H9 (cell line): ENCODE measurements around the gene TPT1. TPM values are rescaled to one million over a fixed set of nuclear protein-coding genes. Genes with fewer than 3 reads are reported as not detected.

ENCODE experiments used
- DNase-seq: peaks from one replicate; pipeline ENCODE4 v3.0.0-alpha.2; 2017
- H2AFZ ChIP-seq: one replicate; pipeline ENCODE4 v1.6.1; 2013; ENCODE audit warnings: mild to moderate bottlenecking, low read length, control low read depth, moderate library complexity
- H2AK5ac ChIP-seq: 2 replicates; pipeline ENCODE4 v1.6.1; 2013; ENCODE audit warnings: low read length, control low read depth, mixed read lengths; ENCODE audit not compliant: insufficient read length
- H2BK120ac ChIP-seq: one replicate; pipeline ENCODE4 v1.6.1; 2013; ENCODE audit warnings: low read depth, mild to moderate bottlenecking, low read length, control low read depth, inconsistent platforms; ENCODE audit not compliant: poor library complexity, severe bottlenecking
- H2BK12ac ChIP-seq: 2 replicates; pipeline ENCODE4 v1.6.1; 2013; ENCODE audit warnings: low read length, control low read depth, mixed read lengths, low read depth; ENCODE audit not compliant: insufficient read length
- H2BK15ac ChIP-seq: 2 replicates; pipeline ENCODE4 v1.6.1; 2013; ENCODE audit warnings: low read depth, low read length, control low read depth
- H2BK20ac ChIP-seq: one replicate; pipeline ENCODE4 v1.6.1; 2013; ENCODE audit warnings: low read depth, mild to moderate bottlenecking, low read length, control low read depth, inconsistent platforms; ENCODE audit not compliant: poor library complexity, severe bottlenecking
- H2BK5ac ChIP-seq: 2 replicates; pipeline ENCODE4 v1.6.1; 2013; ENCODE audit warnings: low read length, control low read depth, mixed read lengths; ENCODE audit not compliant: insufficient read length
- H3K14ac ChIP-seq: 2 replicates; pipeline ENCODE4 v1.6.1; 2013; ENCODE audit warnings: low read length, control low read depth; ENCODE audit not compliant: insufficient read depth
- H3K18ac ChIP-seq: 2 replicates; pipeline ENCODE4 v1.6.1; 2013; ENCODE audit warnings: low read depth, mild to moderate bottlenecking, mixed read lengths, low read length, control low read depth; ENCODE audit not compliant: insufficient read length
- H3K23ac ChIP-seq: 2 replicates; pipeline ENCODE4 v1.6.1; 2013; ENCODE audit warnings: low read length, control low read depth, mixed read lengths, low read depth; ENCODE audit not compliant: insufficient read length
- H3K23me2 ChIP-seq: 2 replicates; pipeline ENCODE4 v1.6.1; 2013; ENCODE audit warnings: low read depth, mild to moderate bottlenecking, mixed read lengths, low read length, control low read depth; ENCODE audit not compliant: insufficient read length, poor library complexity, severe bottlenecking
- H3K27ac ChIP-seq: 2 replicates; pipeline ENCODE4 v1.5.1; 2013; ENCODE audit warnings: low read length, control low read depth, mixed read lengths, low read depth; ENCODE audit not compliant: insufficient read length
- H3K27me3 ChIP-seq: 2 replicates; pipeline ENCODE4 v1.6.1; 2013; ENCODE audit warnings: low read length, control low read depth, inconsistent platforms; ENCODE audit not compliant: insufficient read depth
- H3K4ac ChIP-seq: 2 replicates; pipeline ENCODE4 v1.6.1; 2013; ENCODE audit warnings: low read depth, mild to moderate bottlenecking, control low read depth, inconsistent platforms, low read length, moderate library complexity
- H3K4me1 ChIP-seq: 2 replicates; pipeline ENCODE4 v1.6.1; 2013; ENCODE audit warnings: low read length, control low read depth, inconsistent platforms; ENCODE audit not compliant: insufficient read depth
- H3K4me2 ChIP-seq: 2 replicates; pipeline ENCODE4 v1.6.1; 2013; ENCODE audit warnings: low read length, control low read depth, mixed read lengths; ENCODE audit not compliant: insufficient read length, insufficient read depth
- H3K56ac ChIP-seq: 2 replicates; pipeline ENCODE4 v1.6.1; 2013; ENCODE audit warnings: low read depth, mild to moderate bottlenecking, mixed read lengths, low read length, control low read depth; ENCODE audit not compliant: insufficient read length
- H3K79me1 ChIP-seq: 2 replicates; pipeline ENCODE4 v1.6.1; 2013; ENCODE audit warnings: low read depth, mild to moderate bottlenecking, moderate library complexity, low read length, control low read depth, inconsistent platforms; ENCODE audit not compliant: insufficient read depth, poor library complexity, severe bottlenecking
- H3K79me2 ChIP-seq: 2 replicates; pipeline ENCODE4 v1.6.1; 2013; ENCODE audit warnings: low read length, control low read depth, inconsistent platforms; ENCODE audit not compliant: insufficient read depth
- H3K9ac ChIP-seq: 2 replicates; pipeline ENCODE4 v1.6.1; 2013; ENCODE audit warnings: low read length, control low read depth, mixed read lengths; ENCODE audit not compliant: insufficient read length; ENCODE audit errors: extremely low read depth
- H3K9me3 ChIP-seq: one replicate; pipeline ENCODE4 v1.6.1; 2013; ENCODE audit warnings: low read depth, low read length, inconsistent platforms; ENCODE audit not compliant: control insufficient read depth
- H3T11ph ChIP-seq: one replicate; pipeline ENCODE4 v1.6.1; 2013; ENCODE audit warnings: mild to moderate bottlenecking, low read length, control low read depth, inconsistent platforms
- H4K20me1 ChIP-seq: one replicate; pipeline ENCODE4 v1.6.1; 2013; ENCODE audit not compliant: control insufficient read depth, insufficient read length, insufficient read depth
- H4K5ac ChIP-seq: 2 replicates; pipeline ENCODE4 v1.6.1; 2013; ENCODE audit warnings: low read depth, mild to moderate bottlenecking, mixed read lengths, low read length, control low read depth; ENCODE audit not compliant: insufficient read length
- H4K8ac ChIP-seq: replicated peaks from 2 replicates; pipeline ENCODE4 v1.6.1; 2013; ENCODE audit warnings: low read length, control low read depth, mixed read lengths, low read depth; ENCODE audit not compliant: insufficient read length
- H4K91ac ChIP-seq: 2 replicates; pipeline ENCODE4 v1.6.1; 2013; ENCODE audit warnings: low read depth, mild to moderate bottlenecking, moderate library complexity, mixed read lengths, low read length, control low read depth; ENCODE audit not compliant: insufficient read length
- H3K27ac Mint-ChIP-seq, 3 experiments: 2 replicates in 2 of 3; 3 replicates in 1 of 3; pipeline ENCODE4 v1.8.0; 2020 to 2021; ENCODE audit warnings: mixed read lengths in 3 of 3, mild to moderate bottlenecking in 1 of 3, moderate library complexity in 1 of 3
- H3K27me3 Mint-ChIP-seq: 2 replicates; pipeline ENCODE4 v1.8.0; 2021; ENCODE audit warnings: low read depth, mild to moderate bottlenecking, moderate library complexity, mixed read lengths
- H3K36me3 Mint-ChIP-seq, 3 experiments: 2 replicates in 2 of 3; 3 replicates in 1 of 3; pipeline ENCODE4 v1.8.0; 2020 to 2021; ENCODE audit warnings: low read depth in 3 of 3, mixed read lengths in 3 of 3; ENCODE audit not compliant: insufficient read depth in 1 of 3
- H3K4me1 Mint-ChIP-seq, 2 experiments: 2 replicates each; pipeline ENCODE4 v1.8.0; 2020; ENCODE audit warnings: mixed read lengths in 2 of 2
- H3K4me3 Mint-ChIP-seq, 2 experiments: 2 replicates in 1 of 2; 3 replicates in 1 of 2; pipeline ENCODE4 v1.8.0; 2020 to 2021; ENCODE audit warnings: mild to moderate bottlenecking in 2 of 2, mixed read lengths in 2 of 2, moderate library complexity in 1 of 2
- H3K9me3 Mint-ChIP-seq, 2 experiments: 2 replicates in 1 of 2; 3 replicates in 1 of 2; pipeline ENCODE4 v1.8.0; 2020; ENCODE audit warnings: mild to moderate bottlenecking in 2 of 2, mixed read lengths in 2 of 2, moderate library complexity in 1 of 2
- CTCF ChIP-seq: fragments of 200-600 bp; sonication (generic); conservative IDR thresholded peaks from 3 replicates; pipeline ENCODE4 v1.8.0; 2021; ENCODE audit warnings: antibody characterized with exemption, mild to moderate bottlenecking
- WGBS: extraction: QIAGEN DNeasy Blood & Tissue Kit; methylation state at CpG from one replicate; pipeline ENCODE4 v1.1.7; 2013; ENCODE audit warnings: missing lambda C conversion rate, low lambda C conversion rate, mixed read lengths; ENCODE audit not compliant: insufficient read length; ENCODE audit errors: extremely low coverage; 5-methylcytosine and 5-hydroxymethylcytosine counted together
- total RNA-seq: library from RNA; stranded (reverse); gene quantifications from 2 replicates; pipeline ENCODE4 v1.2.1, GENCODE V29; 2021

TPT1 gene
- total RNA-seq, 1 experiment from 2014 or later, result 2,205 TPM

GRCh38 chr13:45314822-45315221 lies 26.2 kb downstream of the TPT1 start:
- Mint-ChIP-seq H3K4me1 (peaks cover 17 to 28% of the 10 kb centered on the region in 2 experiments), H3K27ac (no peak overlapping the region), H3K9me3 (no peaks in the 10 kb centered on the region), H3K4me3 (no peak overlapping the region), H3K27me3 (peaks cover 4% of the 10 kb centered on the region), H3K36me3 (no peaks in the 10 kb centered on the region; a peak in 1 of 7 replicates)
- DNase-seq, result no peak
- no peak overlapping the region for H3K14ac ChIP-seq
- no peak for TF ChIP-seq CTCF
- no peak overlapping the region for H3K18ac ChIP-seq
- H4K20me1 ChIP-seq, result no peaks in the 10 kb centered on the region
- H3K23ac ChIP-seq, result no peak overlapping the region
- H3T11ph ChIP-seq, result no peak overlapping the region
- H3K4me2 ChIP-seq, result no peak overlapping the region
- H3K4me1 ChIP-seq, result no peaks in the 10 kb centered on the region
- H2BK120ac ChIP-seq, result no peak overlapping the region
- no peak overlapping the region for H2BK12ac ChIP-seq
- H3K23me2 ChIP-seq, result peaks cover 6% of the 10 kb centered on the region
- no peak overlapping the region for H4K8ac ChIP-seq
- H4K5ac ChIP-seq, result no peak overlapping the region
- no peak overlapping the region for H2AFZ ChIP-seq
- no peak overlapping the region for H4K91ac ChIP-seq
- H3K79me2 ChIP-seq, result no peaks in the 10 kb centered on the region
- H2BK15ac ChIP-seq, result no peak overlapping the region
- no peak overlapping the region for H3K27ac ChIP-seq
- no peak overlapping the region for H3K56ac ChIP-seq
- H2BK5ac ChIP-seq, result no peak overlapping the region
- H3K27me3 ChIP-seq, result no peaks in the 10 kb centered on the region
- H2BK20ac ChIP-seq, result no peak overlapping the region
- no peak overlapping the region for H3K4ac ChIP-seq
- WGBS, result no CpG with 5 or more reads among the region's 10 CpGs
- H2AK5ac ChIP-seq, result no peak overlapping the region
- H3K79me1 ChIP-seq, result no peaks in the 10 kb centered on the region
- H3K9ac ChIP-seq, result no peak overlapping the region
- no peaks in the 10 kb centered on the region for H3K9me3 ChIP-seq
